H1 (cell line): ENCODE measurements around the gene MYO16.

Experiments
- EP300 ChIP-seq, 2 experiments: IDR thresholded peaks; 1 replicate in 1 of 2; 2 replicates in 1 of 2; pipeline ENCODE4 v1.6.1; 2011 to 2012; ENCODE audit warnings: low read depth in 2 of 2, low read length in 2 of 2, mild to moderate bottlenecking in 2 of 2, borderline replicate concordance in 1 of 2, inconsistent platforms in 1 of 2, moderate library complexity in 1 of 2
- EZH2 ChIP-seq: fragments of 200-600 bp; sonication (generic); IDR thresholded peaks from 2 replicates; pipeline ENCODE4 v1.7.1; 2012; ENCODE audit warnings: low read depth, mild to moderate bottlenecking, moderate library complexity, low read length, inconsistent platforms; ENCODE audit not compliant: severe bottlenecking
- SP1 ChIP-seq: IDR thresholded peaks from 2 replicates; pipeline ENCODE4 v1.6.1; 2011; ENCODE audit warnings: low read depth, low read length
- YY1 ChIP-seq: IDR thresholded peaks from 2 replicates; pipeline ENCODE4 v1.6.1; 2011; ENCODE audit warnings: low read depth, mild to moderate bottlenecking, low read length
- TF ChIP-seq, protein P1 (sequence below), 3 experiments: IDR thresholded peaks; 1 replicate in 2 of 3; 2 replicates in 1 of 3; pipeline versions ENCODE4 v1.5.1 to v1.6.1; 2011; ENCODE audit warnings: low read length in 3 of 3, mild to moderate bottlenecking in 3 of 3, inconsistent platforms in 2 of 3, low read depth in 1 of 3, moderate library complexity in 1 of 3; ENCODE audit not compliant: insufficient read depth in 1 of 3; ENCODE audit errors: control extremely low read depth in 1 of 3

- TF ChIP-seq, protein P1, sequence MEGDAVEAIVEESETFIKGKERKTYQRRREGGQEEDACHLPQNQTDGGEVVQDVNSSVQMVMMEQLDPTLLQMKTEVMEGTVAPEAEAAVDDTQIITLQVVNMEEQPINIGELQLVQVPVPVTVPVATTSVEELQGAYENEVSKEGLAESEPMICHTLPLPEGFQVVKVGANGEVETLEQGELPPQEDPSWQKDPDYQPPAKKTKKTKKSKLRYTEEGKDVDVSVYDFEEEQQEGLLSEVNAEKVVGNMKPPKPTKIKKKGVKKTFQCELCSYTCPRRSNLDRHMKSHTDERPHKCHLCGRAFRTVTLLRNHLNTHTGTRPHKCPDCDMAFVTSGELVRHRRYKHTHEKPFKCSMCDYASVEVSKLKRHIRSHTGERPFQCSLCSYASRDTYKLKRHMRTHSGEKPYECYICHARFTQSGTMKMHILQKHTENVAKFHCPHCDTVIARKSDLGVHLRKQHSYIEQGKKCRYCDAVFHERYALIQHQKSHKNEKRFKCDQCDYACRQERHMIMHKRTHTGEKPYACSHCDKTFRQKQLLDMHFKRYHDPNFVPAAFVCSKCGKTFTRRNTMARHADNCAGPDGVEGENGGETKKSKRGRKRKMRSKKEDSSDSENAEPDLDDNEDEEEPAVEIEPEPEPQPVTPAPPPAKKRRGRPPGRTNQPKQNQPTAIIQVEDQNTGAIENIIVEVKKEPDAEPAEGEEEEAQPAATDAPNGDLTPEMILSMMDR (IDR thresholded peaks at IDR 0.05; ENCODE audit: control extremely low read depth in 1 of 3, insufficient read depth in 1 of 3, low read depth in 1 of 3, low read length in 3 of 3) = no peak
- TF ChIP-seq EP300 (IDR thresholded peaks at IDR 0.05; ENCODE audit: borderline replicate concordance in 1 of 2, low read depth in 2 of 2, low read length in 2 of 2) (no peak), SP1 (no peak), EZH2 (no peak), YY1 (no peak)
These were observed 525.8 kb downstream of the MYO16 start for GRCh38 chr13:109154966-109155761.
